ENCODE results near the gene PGAP3.
"Not testable (repeated sequence)": the region's sequence is repeated elsewhere in the genome, so short reads cannot be mapped to it uniquely, and the experiment has no call there.

PGAP3 gene, protein sequence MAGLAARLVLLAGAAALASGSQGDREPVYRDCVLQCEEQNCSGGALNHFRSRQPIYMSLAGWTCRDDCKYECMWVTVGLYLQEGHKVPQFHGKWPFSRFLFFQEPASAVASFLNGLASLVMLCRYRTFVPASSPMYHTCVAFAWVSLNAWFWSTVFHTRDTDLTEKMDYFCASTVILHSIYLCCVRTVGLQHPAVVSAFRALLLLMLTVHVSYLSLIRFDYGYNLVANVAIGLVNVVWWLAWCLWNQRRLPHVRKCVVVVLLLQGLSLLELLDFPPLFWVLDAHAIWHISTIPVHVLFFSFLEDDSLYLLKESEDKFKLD

DNA sequence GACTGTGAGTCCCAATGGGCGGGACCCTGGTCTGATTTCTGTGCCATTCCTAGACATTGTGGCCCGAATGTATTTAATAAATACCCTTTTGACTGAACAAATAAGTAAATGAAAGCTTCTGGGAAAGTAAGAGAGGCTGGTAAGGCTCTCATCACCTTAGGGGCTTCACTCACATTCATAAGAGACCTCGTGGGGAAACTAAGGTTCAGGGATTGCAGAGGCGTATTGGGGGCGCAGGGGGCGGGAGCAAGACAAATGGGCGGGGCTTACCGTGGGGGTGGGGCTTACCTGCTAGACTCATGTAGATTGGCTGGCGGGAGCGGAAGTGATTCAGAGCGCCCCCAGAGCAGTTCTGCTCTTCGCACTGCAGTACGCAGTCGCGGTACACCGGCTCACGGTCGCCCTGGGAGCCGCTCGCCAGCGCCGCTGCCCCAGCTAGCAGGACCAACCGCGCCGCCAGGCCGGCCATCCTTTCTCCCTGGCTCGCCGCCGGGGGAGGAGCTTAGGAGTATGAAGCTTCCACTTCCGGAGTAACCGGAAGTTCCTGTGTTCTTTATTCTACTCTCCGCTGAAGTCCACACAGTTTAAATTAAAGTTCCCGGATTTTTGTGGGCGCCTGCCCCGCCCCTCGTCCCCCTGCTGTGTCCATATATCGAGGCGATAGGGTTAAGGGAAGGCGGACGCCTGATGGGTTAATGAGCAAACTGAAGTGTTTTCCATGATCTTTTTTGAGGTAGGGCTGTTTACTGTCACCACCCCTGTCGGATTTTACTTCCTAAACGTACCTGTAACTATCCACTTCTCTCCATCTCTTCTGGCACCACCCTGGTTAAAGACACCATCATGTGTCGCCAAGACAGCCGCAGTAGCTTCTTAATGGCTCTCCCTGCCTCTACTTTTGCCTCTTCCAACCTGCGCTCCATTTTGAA, at the start of gene PGAP3:
PGAP3 (minus strand) TSS at position 512 of the 929 bp plus-strand sequence; CDS start at position 469, 43 bp downstream.
- peak; percentile 91 for DNase-seq

DNA sequence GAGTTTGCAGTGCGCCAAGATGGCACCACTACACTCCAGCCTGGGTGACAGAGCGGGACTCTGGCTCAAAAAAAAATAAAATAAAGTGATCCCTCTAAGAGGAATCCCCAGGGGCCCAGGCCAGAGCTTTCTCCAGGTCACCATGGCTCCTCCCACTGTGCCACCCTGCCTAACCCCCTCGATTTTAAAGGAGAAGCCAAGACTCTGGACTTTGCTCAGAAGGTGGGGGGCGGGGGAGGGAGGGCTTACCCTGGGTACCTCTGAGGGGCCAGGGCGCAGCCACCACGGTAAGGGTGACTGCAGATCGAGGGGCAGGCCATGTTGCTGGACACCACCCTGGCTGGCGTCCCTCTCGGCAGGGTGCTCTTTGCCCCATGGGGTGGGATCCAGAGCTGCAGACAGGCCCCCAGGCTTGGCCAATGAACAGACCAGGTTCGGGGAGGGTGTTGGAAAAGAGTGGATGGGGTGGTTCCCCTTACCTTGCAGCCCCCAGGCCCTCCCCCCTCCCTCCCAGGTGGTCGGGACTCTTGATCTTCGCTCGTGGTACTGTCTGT, 49.4 kb upstream of the PGAP3 start:
- no peak for DNase-seq

DNA sequence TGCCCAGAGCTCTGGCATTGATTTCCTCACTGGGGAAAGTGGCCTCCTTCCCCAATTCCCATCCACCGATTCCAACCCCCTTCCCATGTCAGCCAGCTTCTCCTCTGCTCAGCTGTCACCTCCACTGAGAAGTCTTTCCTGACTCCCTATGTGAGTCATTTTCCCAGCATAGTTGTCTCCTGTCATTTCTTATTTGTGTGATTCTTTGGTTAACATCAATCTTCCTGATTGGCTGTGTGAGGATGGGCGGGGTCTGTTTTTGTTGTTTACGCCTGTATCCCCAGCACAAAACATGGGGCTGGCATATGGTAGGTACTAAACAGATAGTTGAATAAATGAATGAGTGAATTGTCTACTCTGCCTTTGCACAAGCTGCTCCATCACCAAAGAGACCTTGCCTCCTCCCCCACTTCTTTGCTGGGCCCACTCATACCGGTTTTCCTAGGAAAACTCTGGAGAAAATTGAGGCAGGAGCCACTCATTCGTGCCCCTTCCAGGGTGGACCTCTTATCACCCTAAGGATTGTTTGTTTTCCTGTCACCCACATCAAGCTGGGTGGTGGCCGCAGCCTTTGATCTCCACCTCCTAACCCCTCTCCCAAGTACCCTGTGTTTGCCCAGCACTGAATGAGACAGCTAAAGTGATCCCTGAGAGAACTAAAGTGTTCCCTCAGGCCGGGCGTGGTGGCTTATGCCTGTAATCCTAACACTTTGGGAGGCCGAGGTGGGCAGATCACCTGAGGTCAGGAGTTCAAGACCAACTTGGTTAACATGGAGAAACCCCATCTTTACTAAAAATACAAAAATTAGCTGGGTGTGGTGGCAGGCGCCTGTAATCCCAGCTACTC, 48.7 kb upstream of the PGAP3 start:
- DNase-seq = no peak

DNA sequence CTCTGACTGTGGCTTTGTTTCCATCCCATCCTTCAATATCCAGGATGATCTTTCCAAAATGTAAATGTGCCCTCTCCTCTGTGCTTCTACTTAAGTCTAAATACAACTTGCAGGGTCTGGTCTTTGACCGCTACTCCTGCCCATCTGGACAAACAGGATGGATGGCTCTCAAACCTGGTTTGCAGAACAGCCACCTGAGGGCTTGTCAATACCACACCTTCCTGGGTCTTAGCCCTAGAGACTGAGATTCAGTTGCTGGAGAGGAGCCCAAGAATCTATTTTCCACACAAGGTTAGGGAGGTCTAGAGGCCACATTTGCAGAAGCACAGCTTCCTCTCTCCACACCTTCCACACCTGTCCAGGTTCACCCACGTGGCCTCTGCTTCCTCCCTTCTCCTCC, 48.0 kb upstream of the PGAP3 start:
- no peak for DNase-seq

DNA sequence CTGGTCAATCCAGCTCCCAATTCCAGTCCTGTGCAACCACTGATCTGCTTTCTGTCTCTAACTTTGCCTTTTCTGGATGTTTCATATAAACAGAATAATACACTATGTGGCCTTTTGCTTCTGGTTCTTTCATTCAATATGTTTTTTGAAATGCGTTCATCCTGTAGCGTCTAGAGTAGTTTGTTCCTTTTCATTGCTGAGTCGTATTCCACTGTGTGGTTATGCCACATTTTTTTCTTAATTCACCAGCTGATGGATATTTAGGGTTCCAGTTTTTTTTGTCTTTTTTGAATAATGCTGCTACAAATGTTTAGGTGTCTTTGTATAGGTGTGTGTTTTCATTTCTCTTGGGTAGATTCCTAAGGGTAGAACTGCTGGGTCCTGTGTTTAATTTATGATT, 44.7 kb upstream of the PGAP3 start:
- DNase-seq = no peak

DNA sequence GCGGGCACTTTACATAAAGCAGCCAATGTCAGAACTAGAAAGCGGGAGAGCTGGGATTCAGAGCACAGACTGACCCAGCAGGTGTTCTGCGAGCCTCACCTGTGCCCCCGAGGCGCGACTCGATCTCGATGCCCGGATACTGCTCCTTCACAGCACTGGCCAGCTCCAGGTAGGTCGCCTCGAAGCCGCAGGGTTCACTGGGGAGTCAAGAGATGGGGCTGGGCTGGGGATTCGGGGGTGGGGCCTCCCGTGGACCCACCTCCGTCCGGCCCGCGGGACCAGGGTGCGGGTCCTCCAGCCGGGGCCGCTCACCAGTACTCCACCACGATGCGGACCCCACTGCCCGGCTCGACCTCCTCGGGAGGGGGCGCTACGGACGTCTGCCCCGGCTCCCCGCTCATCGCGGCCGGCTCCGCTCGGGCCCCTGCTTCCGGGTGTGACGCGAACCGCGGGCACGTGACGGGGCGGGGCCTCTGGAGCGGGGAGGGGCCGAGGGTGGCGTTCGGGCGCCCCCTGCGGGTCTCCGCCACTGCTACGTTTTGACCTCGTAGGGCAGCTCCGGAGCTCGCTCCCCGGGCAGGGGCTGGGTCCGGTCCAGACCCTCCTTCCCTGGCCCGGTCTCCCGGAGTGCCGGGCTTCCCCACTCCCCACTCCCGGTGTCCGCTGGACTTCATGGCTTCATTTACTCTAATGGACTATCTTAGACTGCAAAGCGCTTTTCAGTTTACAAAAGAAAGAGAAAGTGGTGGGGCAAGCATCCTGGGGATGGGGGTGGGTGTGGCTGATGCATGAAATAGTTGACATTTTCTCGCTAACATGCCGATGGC, 42.5 kb upstream of the PGAP3 start, which contains the start of gene MIEN1:
MIEN1 (minus strand) TSS at position 438 of the 827 bp plus-strand sequence; CDS start at position 401, 37 bp downstream.
- DNase-seq = peak; percentile 92

DNA sequence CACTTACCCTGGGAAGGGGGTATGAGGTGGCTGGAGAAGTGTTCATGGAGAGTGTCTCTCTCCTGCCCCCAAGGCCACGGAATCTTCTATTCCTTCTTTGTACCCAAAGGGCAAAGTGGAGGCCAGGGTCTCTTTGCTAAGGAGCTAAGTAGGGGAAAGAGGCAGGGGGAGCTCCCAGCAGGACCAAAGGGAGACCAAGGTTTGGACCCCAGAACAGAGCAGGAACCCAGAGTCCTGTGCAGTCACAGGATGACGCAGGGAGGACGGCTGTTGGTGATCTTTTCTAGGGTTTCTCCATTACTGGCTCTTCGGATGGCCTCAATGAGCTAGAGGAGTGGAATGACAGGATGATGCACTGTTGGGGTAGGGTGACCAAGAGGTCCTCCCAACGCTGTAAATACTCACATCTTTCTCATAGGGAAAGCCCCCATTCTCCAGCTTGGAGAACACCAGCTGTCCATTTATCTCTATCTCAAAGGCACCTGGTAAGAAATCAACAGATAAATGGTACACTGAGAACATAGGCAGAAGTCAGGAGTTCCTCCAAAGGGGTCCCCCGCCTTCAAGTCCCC, 41.5 kb upstream of the PGAP3 start:
- DNase-seq = no peak

DNA sequence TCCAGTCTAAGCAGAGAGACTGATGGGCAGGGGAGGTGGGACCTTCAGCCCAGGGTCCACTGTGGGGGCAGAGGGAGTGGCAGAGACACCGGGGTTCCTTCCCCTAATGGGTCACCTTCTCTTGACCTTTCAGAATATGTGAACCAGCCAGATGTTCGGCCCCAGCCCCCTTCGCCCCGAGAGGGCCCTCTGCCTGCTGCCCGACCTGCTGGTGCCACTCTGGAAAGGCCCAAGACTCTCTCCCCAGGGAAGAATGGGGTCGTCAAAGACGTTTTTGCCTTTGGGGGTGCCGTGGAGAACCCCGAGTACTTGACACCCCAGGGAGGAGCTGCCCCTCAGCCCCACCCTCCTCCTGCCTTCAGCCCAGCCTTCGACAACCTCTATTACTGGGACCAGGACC, 39.7 kb upstream of the PGAP3 start:
- DNase-seq = no peak

DNA sequence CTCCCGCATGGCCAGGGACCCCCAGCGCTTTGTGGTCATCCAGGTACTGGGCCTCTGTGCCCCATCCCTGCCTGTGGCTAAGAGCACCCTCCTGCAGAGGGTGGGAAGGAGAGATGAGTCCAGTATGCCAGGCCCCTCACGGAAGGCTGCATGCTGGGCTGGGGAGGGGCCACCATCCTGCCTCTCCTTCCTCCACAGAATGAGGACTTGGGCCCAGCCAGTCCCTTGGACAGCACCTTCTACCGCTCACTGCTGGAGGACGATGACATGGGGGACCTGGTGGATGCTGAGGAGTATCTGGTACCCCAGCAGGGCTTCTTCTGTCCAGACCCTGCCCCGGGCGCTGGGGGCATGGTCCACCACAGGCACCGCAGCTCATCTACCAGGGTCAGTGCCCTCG, 38.8 kb upstream of the PGAP3 start:
- DNase-seq = no peak

DNA sequence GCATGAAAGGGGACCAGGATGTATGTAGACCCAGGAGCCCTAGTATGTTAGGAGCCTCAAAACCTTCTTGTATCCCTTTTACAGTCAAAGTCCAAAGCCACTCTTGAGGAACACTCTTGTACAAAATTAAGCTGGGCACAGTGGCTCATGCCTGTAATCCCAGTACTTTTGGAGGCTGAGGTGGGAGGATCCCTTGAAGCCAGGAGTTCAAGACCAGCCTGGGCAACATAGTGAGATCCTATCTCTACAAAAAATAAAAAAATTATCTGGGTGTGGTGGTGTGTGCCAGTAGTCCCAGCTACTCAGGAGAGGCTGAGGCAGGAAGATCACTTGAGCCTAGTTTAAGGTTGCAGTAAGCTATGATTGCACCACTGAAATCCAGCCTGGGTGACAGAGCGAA, 38.1 kb upstream of the PGAP3 start:
- DNase-seq = not testable (repeated sequence)

DNA sequence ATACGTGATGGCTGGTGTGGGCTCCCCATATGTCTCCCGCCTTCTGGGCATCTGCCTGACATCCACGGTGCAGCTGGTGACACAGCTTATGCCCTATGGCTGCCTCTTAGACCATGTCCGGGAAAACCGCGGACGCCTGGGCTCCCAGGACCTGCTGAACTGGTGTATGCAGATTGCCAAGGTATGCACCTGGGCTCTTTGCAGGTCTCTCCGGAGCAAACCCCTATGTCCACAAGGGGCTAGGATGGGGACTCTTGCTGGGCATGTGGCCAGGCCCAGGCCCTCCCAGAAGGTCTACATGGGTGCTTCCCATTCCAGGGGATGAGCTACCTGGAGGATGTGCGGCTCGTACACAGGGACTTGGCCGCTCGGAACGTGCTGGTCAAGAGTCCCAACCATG, 36.9 kb upstream of the PGAP3 start:
- DNase-seq = no peak

DNA sequence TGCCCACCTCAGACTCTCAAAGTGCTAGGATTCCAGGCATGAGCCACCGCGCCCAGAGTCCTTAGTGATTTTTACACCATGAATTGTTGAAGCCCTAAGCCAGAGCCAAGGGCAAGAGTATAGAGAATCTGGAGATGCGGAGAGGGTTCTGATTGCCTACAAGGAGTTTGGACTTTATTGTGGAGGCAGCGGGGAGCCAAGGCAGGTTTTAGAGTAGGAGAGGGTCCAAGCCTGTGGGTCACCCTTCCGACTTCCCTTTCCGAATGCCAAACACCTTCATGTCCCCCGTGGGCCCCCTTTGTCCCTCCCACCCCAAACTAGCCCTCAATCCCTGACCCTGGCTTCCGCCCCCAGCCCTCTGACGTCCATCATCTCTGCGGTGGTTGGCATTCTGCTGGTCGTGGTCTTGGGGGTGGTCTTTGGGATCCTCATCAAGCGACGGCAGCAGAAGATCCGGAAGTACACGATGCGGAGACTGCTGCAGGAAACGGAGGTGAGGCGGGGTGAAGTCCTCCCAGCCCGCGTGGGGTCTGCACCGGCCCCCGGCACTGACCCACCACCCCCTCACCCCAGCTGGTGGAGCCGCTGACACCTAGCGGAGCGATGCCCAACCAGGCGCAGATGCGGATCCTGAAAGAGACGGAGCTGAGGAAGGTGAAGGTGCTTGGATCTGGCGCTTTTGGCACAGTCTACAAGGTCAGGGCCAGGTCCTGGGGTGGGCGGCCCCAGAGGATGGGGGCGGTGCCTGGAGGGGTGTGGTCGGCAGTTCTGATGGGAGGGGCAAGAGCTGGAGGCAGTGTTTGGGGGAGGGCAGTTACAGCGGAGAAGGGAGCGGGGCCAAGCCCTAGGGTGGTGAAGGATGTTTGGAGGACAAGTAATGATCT, 35.4 kb upstream of the PGAP3 start:
- no peak for DNase-seq

DNA sequence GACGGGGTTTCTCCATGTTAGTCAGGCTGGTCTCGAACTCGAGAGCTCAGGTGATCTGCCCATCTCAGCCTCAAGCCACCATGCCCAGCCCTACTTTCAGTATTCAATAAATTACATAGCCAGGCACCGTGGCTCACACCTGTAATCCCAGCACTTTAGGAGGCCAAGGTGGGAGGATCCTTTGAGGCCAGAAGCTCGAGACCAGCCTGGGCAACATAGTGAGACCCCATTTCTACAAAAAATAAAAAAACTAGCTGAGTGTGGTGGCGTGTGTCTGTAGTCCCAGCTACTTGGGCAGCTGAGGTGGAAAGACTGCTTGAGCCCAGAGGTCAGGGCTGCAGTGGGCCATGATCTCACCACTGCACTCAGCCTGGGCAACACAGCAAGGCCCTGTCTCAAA, 34.2 kb upstream of the PGAP3 start:
- no peak for DNase-seq

DNA sequence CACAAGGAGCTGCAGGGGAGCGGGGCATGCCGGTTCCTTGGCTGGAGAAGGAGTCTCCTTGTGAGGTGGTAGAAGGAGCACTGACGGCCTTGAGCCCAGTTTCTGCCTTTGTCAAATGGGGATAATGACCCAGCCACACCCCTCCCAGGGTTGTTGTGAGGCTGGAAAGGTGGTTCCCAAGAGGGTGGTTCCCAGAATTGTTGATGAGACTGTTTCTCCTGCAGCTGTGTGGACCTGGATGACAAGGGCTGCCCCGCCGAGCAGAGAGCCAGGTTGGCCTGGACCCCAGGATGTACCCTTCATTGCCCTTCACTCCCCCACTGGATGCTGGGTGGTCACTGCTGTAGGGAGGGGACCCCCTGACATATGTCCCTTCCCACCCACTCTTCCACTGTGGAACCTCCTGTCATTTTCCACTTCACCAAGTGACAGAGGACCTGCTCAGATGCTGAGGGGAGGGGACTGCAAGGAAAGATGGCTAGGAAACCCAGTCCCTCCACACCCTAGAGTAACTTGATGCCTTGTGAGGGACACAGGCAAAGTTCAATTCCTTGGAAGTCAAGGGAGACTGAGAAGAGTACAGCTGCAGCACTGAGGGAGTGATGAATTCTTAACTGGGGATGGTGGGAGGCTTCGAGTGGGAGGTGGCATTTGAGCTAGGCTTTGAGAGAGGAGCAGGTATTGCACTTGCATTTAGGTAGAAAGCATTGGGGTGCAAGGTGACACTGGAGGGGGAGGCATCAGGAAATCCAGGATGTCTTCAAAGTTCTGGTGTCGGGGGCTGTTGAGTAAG, 31.9 kb upstream of the PGAP3 start:
- no peak for DNase-seq

DNA sequence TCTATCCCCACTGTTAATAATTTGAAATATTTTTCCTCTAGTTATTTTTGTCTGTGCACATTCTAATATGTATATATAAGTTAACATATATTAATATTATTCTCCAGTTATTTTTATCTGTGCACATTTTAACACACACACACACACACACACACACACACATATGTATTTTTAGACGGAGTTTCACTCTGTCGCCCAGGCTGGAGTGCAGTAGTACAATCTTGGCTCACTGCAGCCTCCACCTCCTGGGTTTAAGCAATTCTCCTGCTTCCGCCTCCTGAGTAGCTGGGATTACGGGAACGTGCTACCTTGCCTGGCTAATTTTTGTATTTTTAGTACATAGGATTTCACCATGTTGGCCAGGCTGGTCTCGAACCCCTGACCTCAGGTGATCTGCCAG, 29.8 kb upstream of the PGAP3 start:
- no peak for DNase-seq

DNA sequence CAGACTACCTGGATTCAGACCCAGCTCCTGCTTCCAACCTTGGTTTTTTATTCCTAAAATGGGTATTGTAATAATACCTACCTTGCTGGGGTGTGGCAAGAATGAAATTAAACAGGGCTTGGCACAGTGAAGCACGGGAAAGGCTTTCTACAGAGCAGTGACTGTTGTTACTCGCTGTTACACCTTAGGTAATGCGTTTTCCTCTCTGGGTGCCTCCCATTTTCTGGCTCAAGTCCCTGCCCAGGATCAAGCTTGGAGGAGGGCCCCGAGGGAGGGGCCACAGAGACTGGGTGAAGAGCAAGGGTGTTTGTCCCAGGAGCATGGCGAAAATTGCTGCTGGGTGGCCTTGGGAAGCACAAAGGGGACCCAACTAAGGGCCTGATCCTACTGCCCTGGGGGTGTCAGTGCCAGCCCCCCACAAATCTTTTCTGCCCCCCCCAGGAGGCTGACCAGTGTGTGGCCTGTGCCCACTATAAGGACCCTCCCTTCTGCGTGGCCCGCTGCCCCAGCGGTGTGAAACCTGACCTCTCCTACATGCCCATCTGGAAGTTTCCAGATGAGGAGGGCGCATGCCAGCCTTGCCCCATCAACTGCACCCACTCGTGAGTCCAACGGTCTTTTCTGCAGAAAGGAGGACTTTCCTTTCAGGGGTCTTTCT, 29.2 kb upstream of the PGAP3 start:
- DNase-seq = no peak

DNA sequence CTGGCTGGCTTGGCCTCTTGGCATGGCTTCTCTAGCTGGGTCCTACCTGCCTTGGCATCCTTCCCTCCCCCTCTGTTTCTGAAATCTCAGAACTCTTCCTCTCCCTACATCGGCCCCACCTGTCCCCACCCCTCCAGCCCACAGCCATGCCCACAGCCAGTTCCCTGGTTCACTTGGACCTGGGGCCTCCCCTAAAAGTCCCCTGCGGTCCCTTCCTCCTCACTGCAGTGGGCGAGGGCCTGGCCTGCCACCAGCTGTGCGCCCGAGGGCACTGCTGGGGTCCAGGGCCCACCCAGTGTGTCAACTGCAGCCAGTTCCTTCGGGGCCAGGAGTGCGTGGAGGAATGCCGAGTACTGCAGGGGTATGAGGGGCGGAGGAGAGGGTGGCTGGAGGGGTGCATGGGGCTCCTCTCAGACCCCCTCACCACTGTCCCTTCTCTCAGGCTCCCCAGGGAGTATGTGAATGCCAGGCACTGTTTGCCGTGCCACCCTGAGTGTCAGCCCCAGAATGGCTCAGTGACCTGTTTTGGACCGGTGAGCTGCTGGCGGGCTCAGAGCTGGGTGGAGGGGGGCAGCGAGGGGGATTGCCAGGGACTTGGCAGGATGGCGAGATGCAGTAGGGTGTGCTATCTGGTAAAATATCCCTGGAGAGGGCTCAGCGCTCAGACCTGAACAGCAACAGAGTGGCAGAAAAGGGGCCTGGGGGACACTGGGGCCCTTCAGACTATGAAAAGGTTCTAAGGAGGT, 28.4 kb upstream of the PGAP3 start:
- no peak for DNase-seq

All from stimulated activated CD4-positive, alpha-beta T cell treated with anti-CD3 and anti-CD28 coated beads, Interleukin-1b, Interleukin-23, amount 100 ng/mL, for 48 hours (primary cell).